GM12878 (cell line): ENCODE results near the gene PRAF2. TPM values are rescaled to one million over a fixed set of nuclear protein-coding genes. Genes with fewer than 3 reads are reported as not detected.
A peak's percentile ranks its signal among the peaks of the same experiment; 100 is the strongest.

ENCODE experiments used
- ATAC-seq: fragments of 200-7000 bp; cut with Tn5 transposase; 3 replicates; pipeline ENCODE4 v1.9.1; 2020; ENCODE audit warnings: mild to moderate bottlenecking, moderate library complexity
- BruUV-seq: library from RNA; stranded (reverse); fragments of 400-500 nt; replicated peaks from 2 replicates; lab custom pipeline; 2021; lab: Mats Ljungman, UMichigan
- CTCF ChIA-PET: fragments of 300-600 bp; sonication (Branson Sonifier 250); formaldehyde crosslinking; extraction: SDS; loops from one replicate; lab custom pipeline; 2021; ENCODE audit warnings: inconsistent platforms; lab: Yijun Ruan, JAX
- POLR2A ChIA-PET: fragments of 350-600 bp; formaldehyde crosslinking; extraction: SDS; loops from one replicate; lab custom pipeline; 2021; ENCODE audit warnings: inconsistent platforms; lab: Charles Lee
- RAD21 ChIA-PET: fragments of 300-600 bp; sonication (Branson Sonifier 250); formaldehyde crosslinking; loops from one replicate; lab custom pipeline; 2023; ENCODE audit warnings: antibody characterized with exemption; ENCODE audit not compliant: unreplicated experiment; lab: Charles Lee
- SMC1A ChIA-PET: fragments of 300-600 bp; sonication (Branson Sonifier 250); formaldehyde crosslinking; loops from one replicate; lab custom pipeline; 2023; ENCODE audit not compliant: unreplicated experiment, uncharacterized antibody; lab: Charles Lee
- DNase-seq: peaks from one replicate; pipeline ENCODE4 v3.0.0-alpha.2; 2011; ENCODE audit warnings: low read depth, low spot score
- FAIRE-seq: peaks from 3 replicates; lab custom pipeline; 2011; peaks lifted over from hg19 to GRCh38; lab: Jason Lieb, UNC
- H2AFZ ChIP-seq: 2 replicates; pipeline ENCODE4 v1.6.0; 2011; ENCODE audit warnings: low read depth, low read length, control low read depth; ENCODE audit not compliant: control insufficient read depth
- H3K27ac ChIP-seq: 2 replicates; pipeline ENCODE4 v1.5.1; 2011; ENCODE audit warnings: control low read depth; ENCODE audit not compliant: control insufficient read depth, insufficient read depth
- H3K27me3 ChIP-seq, 2 experiments: replicated peaks in 1 of 2; 2 replicates each; pipeline versions ENCODE4 v1.6.0 to v1.6.1; 2011; ENCODE audit warnings: low read length in 1 of 2; ENCODE audit not compliant: control insufficient read depth in 2 of 2, insufficient read depth in 2 of 2
- H3K36me3 ChIP-seq, 2 experiments: 2 replicates each; pipeline ENCODE4 v1.5.1; 2011; ENCODE audit warnings: low read length in 1 of 2; ENCODE audit not compliant: control insufficient read depth in 2 of 2, insufficient read depth in 2 of 2
- H3K4me1 ChIP-seq: 2 replicates; pipeline ENCODE4 v1.6.1; 2011; ENCODE audit warnings: mild to moderate bottlenecking, low read length, moderate library complexity, mixed read lengths; ENCODE audit not compliant: control insufficient read depth, insufficient read depth
- H3K4me2 ChIP-seq: 2 replicates; pipeline ENCODE4 v1.6.0; 2011; ENCODE audit warnings: control low read depth; ENCODE audit not compliant: control insufficient read depth, insufficient read depth
- H3K4me3 ChIP-seq: fragments of 200-600 bp; sonication (generic); 2 replicates; pipeline ENCODE4 v1.5.1; 2016
- H3K79me2 ChIP-seq: 2 replicates; pipeline ENCODE4 v1.6.0; 2011; ENCODE audit warnings: low read length; ENCODE audit not compliant: control insufficient read depth, insufficient read depth
- H3K9ac ChIP-seq: 2 replicates; pipeline ENCODE4 v1.8.0; 2011; ENCODE audit warnings: low read length, control low read depth, mixed read lengths; ENCODE audit not compliant: control insufficient read depth, insufficient read depth
- H3K9me3 ChIP-seq: replicated peaks from 3 replicates; pipeline ENCODE4 v1.5.1; 2011; ENCODE audit warnings: mild to moderate bottlenecking, low read length; ENCODE audit not compliant: control insufficient read depth, insufficient read depth
- H4K20me1 ChIP-seq: 2 replicates; pipeline ENCODE4 v1.6.0; 2011; ENCODE audit not compliant: control insufficient read depth, insufficient read depth
- BACH1 ChIP-seq: fragments of 450-650 bp; IDR thresholded peaks from 2 replicates; pipeline ENCODE4 v1.6.1; 2017; ENCODE audit warnings: mild to moderate bottlenecking, borderline replicate concordance
- CBX3 ChIP-seq: fragments of 200-600 bp; sonication (generic); IDR thresholded peaks from 2 replicates; pipeline ENCODE4 v1.6.1; 2016; ENCODE audit warnings: low read depth, borderline replicate concordance
- CHD2 ChIP-seq: IDR thresholded peaks from 2 replicates; pipeline ENCODE4 v1.6.1; 2011; ENCODE audit warnings: low read depth, low read length, improper control_type of control experiment, borderline replicate concordance
- CREM ChIP-seq: IDR thresholded peaks from 2 replicates; pipeline ENCODE4 v1.6.1; 2014; ENCODE audit warnings: antibody characterized with exemption, low read depth
- DPF2 ChIP-seq: fragments of 450-650 bp; IDR thresholded peaks from 2 replicates; pipeline ENCODE4 v1.6.1; 2017; ENCODE audit warnings: mild to moderate bottlenecking
- ESRRA ChIP-seq: IDR thresholded peaks from 2 replicates; pipeline ENCODE4 v1.6.1; 2012; ENCODE audit warnings: mild to moderate bottlenecking, low read length, improper control_type of control experiment
- FOS ChIP-seq: IDR thresholded peaks from 3 replicates; pipeline ENCODE4 v1.6.1; 2011; ENCODE audit warnings: borderline replicate concordance; ENCODE audit not compliant: insufficient read length; ENCODE audit errors: extremely low read depth
- GATAD2B ChIP-seq: fragments of 450-650 bp; conservative IDR thresholded peaks from 2 replicates; pipeline ENCODE4 v1.6.1; 2017; ENCODE audit warnings: low read depth, mild to moderate bottlenecking, moderate library complexity
- MXI1 ChIP-seq: fragments of 150-350 bp; IDR thresholded peaks from 2 replicates; pipeline ENCODE4 v1.6.1; 2011; ENCODE audit warnings: low read depth, mild to moderate bottlenecking, inconsistent platforms, low read length, improper control_type of control experiment
- NRF1 ChIP-seq: conservative IDR thresholded peaks from 2 replicates; pipeline ENCODE4 v1.6.1; 2011; ENCODE audit warnings: mild to moderate bottlenecking, low read depth, low read length, improper control_type of control experiment
- PAX5 ChIP-seq: IDR thresholded peaks from 2 replicates; pipeline ENCODE4 v1.6.1; 2011; ENCODE audit warnings: low read depth, low read length, borderline replicate concordance
- RELA ChIP-seq: fragments of 450-650 bp; IDR thresholded peaks from 2 replicates; pipeline ENCODE4 v1.8.0; 2014; ENCODE audit warnings: borderline replicate concordance; ENCODE audit not compliant: partially characterized antibody
- RUNX3 ChIP-seq: IDR thresholded peaks from 2 replicates; pipeline ENCODE4 v1.6.1; 2012; ENCODE audit warnings: low read length, inconsistent platforms
- SP1 ChIP-seq: IDR thresholded peaks from one replicate; pipeline ENCODE4 v1.6.1; 2011; ENCODE audit warnings: low read depth, low read length
- YY1 ChIP-seq: IDR thresholded peaks from 2 replicates; pipeline ENCODE4 v1.6.1; 2011; ENCODE audit warnings: low read depth, mild to moderate bottlenecking, low read length
- WGBS: methylation state at CpG from one replicate; pipeline ENCODE4 v1.1.6; 2016; ENCODE audit warnings: low lambda C conversion rate; ENCODE audit not compliant: insufficient replicate concordance, insufficient coverage; ENCODE audit errors: missing lambda C conversion rate; 5-methylcytosine and 5-hydroxymethylcytosine counted together
- in situ Hi-C: fragments of 300-500 bp; cut with MboI; formaldehyde crosslinking; loops from 9 replicates; pipeline ENCODE4 v1.14.3; 2018; ENCODE audit warnings: mixed read lengths
- intact Hi-C: fragments of 100-400 bp; cut with micrococcal nuclease; formaldehyde crosslinking; loops from one replicate; pipeline ENCODE4 v1.14.2; 2022; ENCODE audit not compliant: unreplicated experiment
- polyA plus RNA-seq, 11 experiments: library from polyadenylated mRNA; depleted of rRNA in 4 of 11; unstranded in 6 of 11; stranded (reverse) in 5 of 11; fragments of >200 nt; fragmentation: Nextera tagmentation in 4 of 11; fragmentation: Illumina TruSeq in 1 of 11; extraction: Ambion mirVana in 4 of 11; extraction: Trizol in 1 of 11; gene quantifications; 1 replicate in 1 of 11; 2 replicates in 10 of 11; pipeline versions ENCODE4 v1.2.1 to v1.2.3, GENCODE V29; 2011 to 2016; ENCODE audit warnings: inconsistent platforms in 2 of 11, missing spikeins in 2 of 11, low read depth in 1 of 11
- total RNA-seq, 4 experiments: library from RNA; depleted of rRNA in 3 of 4; stranded (reverse); fragments of >200 nt in 3 of 4; fragmentation: Illumina TruSeq in 1 of 4; extraction: Trizol in 1 of 4; gene quantifications; 2 replicates each; pipeline versions ENCODE4 v1.2.1 to v1.2.3, GENCODE V29; 2013 to 2021
- TF ChIP-seq, protein P1 (sequence below): fragments of 450-650 bp; IDR thresholded peaks from 2 replicates; pipeline ENCODE4 v1.6.1; 2014; ENCODE audit warnings: mild to moderate bottlenecking
- TF ChIP-seq, protein P2 (sequence below): fragments of 450-650 bp; conservative IDR thresholded peaks from 2 replicates; pipeline ENCODE4 v1.6.1; 2017; ENCODE audit warnings: mild to moderate bottlenecking, moderate library complexity
- TF ChIP-seq, protein P3 (sequence below): IDR thresholded peaks from 2 replicates; pipeline ENCODE4 v1.6.1; 2012; ENCODE audit warnings: low read depth, low read length, improper control_type of control experiment
- TF ChIP-seq, protein P4 (sequence below): fragments of 450-650 bp; IDR thresholded peaks from 2 replicates; pipeline ENCODE4 v1.6.1; 2016; ENCODE audit warnings: mild to moderate bottlenecking

PRAF2 gene
- total and polyA plus RNA-seq, 10 of the 15 experiments (the other 5 are each of a cell fraction or from before 2014, with no cell fraction given), result 0.80 to 16.7 (median 7.0) TPM

DNA sequence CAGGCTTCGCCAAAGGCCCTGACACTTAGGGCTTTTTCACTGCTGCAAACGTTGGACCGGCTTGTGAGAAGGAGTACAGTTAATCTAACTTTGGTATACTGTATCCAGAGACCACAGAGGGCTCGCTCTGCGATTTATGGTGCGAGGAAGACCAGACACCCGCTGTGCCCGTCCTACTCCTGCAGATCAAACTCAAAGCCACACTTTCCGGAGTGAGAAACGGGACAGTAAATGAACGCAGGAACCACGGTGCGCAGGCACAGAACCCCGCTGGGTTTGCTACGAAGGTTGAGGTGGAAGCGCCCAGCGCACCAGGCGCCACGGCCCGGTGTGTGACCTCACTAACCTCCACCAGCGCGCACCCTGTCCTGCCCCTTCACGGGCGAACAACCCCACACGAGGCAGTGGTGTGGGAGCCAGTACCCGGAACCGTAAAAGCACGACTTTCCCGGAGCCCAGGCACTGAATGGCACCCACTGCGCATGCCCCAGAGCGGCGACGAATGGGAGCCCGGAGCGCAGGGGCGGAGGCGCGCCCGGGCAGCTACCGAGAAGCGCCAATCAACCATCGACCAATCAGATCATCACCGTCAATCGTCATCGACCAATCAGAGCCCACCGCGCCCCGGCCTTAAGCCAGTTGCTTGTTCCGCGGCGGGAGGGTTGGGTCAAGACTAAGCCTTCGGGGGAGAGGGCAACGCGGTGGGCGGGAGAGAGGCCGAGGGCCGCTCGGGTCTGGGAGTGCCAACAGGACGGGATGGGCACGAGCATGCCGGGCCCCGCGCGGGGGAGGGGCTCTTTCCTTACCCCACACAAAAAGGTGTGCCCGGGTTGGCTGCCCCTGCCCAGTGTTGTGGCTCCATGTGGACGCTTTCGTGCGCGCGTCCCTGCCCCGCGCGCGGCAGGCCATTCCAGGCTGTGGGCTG, 27.2 kb upstream of the PRAF2 start:
- Histone ChIP-seq H3K4me2 (peak overlapping the region; percentile 79), H3K27me3 (no peaks in the 10 kb centered on the region), H3K4me1 (no peaks in the 10 kb centered on the region; the same call in 1 of the 2 replicates), H4K20me1 (no peaks in the 10 kb centered on the region), H3K36me3 (no peaks in the 10 kb centered on the region; a peak in 1 of 4 replicates), H3K27ac (peak overlapping the region; percentile 81), H2AFZ (peak overlapping the region; percentile 79), H3K9ac (peak overlapping the region; percentile 83), H3K4me3 (peak overlapping the region; percentile 61), H3K9me3 (no peaks in the 10 kb centered on the region), H3K79me2 (peaks cover 2% of the 10 kb centered on the region)
- RAD21 ChIA-PET, result no interaction called here
- CTCF ChIA-PET, result interaction anchor here (0.6 to 1.0 kb wide), 3 partner anchors 24 to 215 kb away, joined by 3 read pairs; no protein-coding TSS in a partner anchor
- FAIRE-seq, result peak; percentile 76
- TSS peak; percentile 91 for BruUV-seq
- POLR2A ChIA-PET, result interaction anchor here (0.6 to 1.0 kb wide), 2 partner anchors 45 to 98 kb away, joined by 3 read pairs; partner anchors contain the start of gene GRIPAP1
- SMC1A ChIA-PET, result no interaction called here
- peak; percentile 84 for DNase-seq
- peak; percentile 97 for ATAC-seq
- 41% methylated on average over 74 of the region's 74 CpGs for WGBS
- intact Hi-C loops, result no loop called here
- in situ Hi-C loops, result no loop called here
- TF ChIP-seq, protein P1, sequence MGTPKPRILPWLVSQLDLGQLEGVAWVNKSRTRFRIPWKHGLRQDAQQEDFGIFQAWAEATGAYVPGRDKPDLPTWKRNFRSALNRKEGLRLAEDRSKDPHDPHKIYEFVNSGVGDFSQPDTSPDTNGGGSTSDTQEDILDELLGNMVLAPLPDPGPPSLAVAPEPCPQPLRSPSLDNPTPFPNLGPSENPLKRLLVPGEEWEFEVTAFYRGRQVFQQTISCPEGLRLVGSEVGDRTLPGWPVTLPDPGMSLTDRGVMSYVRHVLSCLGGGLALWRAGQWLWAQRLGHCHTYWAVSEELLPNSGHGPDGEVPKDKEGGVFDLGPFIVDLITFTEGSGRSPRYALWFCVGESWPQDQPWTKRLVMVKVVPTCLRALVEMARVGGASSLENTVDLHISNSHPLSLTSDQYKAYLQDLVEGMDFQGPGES, result peak; percentile 85
- TF ChIP-seq FOS, result peak; percentile 81
- TF ChIP-seq, protein P2, sequence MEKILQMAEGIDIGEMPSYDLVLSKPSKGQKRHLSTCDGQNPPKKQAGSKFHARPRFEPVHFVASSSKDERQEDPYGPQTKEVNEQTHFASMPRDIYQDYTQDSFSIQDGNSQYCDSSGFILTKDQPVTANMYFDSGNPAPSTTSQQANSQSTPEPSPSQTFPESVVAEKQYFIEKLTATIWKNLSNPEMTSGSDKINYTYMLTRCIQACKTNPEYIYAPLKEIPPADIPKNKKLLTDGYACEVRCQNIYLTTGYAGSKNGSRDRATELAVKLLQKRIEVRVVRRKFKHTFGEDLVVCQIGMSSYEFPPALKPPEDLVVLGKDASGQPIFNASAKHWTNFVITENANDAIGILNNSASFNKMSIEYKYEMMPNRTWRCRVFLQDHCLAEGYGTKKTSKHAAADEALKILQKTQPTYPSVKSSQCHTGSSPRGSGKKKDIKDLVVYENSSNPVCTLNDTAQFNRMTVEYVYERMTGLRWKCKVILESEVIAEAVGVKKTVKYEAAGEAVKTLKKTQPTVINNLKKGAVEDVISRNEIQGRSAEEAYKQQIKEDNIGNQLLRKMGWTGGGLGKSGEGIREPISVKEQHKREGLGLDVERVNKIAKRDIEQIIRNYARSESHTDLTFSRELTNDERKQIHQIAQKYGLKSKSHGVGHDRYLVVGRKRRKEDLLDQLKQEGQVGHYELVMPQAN, result 0 out of 2 replicates have a peak, but pooled peaks have one; percentile 26
- TF ChIP-seq DPF2, result peak; percentile 62; the same call in 1 of the 2 replicates
- no peak for TF ChIP-seq CBX3
- TF ChIP-seq, protein P3, sequence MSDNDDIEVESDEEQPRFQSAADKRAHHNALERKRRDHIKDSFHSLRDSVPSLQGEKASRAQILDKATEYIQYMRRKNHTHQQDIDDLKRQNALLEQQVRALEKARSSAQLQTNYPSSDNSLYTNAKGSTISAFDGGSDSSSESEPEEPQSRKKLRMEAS, result peak; percentile 12; the same call in 1 of the 2 replicates
- peak; percentile 26 for TF ChIP-seq RELA
- peak; percentile 26; the same call in 1 of the 2 replicates for TF ChIP-seq GATAD2B
- TF ChIP-seq, protein P4, sequence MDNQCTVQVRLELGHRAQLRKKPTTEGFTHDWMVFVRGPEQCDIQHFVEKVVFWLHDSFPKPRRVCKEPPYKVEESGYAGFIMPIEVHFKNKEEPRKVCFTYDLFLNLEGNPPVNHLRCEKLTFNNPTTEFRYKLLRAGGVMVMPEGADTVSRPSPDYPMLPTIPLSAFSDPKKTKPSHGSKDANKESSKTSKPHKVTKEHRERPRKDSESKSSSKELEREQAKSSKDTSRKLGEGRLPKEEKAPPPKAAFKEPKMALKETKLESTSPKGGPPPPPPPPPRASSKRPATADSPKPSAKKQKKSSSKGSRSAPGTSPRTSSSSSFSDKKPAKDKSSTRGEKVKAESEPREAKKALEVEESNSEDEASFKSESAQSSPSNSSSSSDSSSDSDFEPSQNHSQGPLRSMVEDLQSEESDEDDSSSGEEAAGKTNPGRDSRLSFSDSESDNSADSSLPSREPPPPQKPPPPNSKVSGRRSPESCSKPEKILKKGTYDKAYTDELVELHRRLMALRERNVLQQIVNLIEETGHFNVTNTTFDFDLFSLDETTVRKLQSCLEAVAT, result no peak
- peak; percentile 94 for TF ChIP-seq SP1
- TF ChIP-seq BACH1, result peak; percentile 58; the same call in 1 of the 2 replicates
- peak; percentile 15; the same call in 1 of the 2 replicates for TF ChIP-seq RUNX3
- TF ChIP-seq CHD2, result peak; percentile 82; the same call in 1 of the 2 replicates
- no peak for TF ChIP-seq YY1
- no peak for TF ChIP-seq ESRRA
- TF ChIP-seq CREM, result 0 out of 2 replicates have a peak, but pooled peaks have one; percentile 5
- peak; percentile 51; the same call in 1 of the 2 replicates for TF ChIP-seq PAX5
- peak; percentile 77 for TF ChIP-seq NRF1
- TF ChIP-seq MXI1, result peak; percentile 77; the same call in 1 of the 2 replicates
